Liver (tissue), 9 donors: ENCODE results near the gene EEF1A1. TPM values are rescaled to one million over a fixed set of nuclear protein-coding genes. Genes with fewer than 3 reads are reported as not detected.

Experiments
- DNase-seq: peaks from one replicate; pipeline ENCODE4 v3.0.0-alpha.2; 2017; ENCODE audit warnings: low spot score
- H3K27ac ChIP-seq, 2 donors: one replicate each; pipeline ENCODE4 v1.7.0; 2013; ENCODE audit warnings: inconsistent platforms in 2 of 2, low read length in 2 of 2, control low read depth in 1 of 2, low read depth in 1 of 2, mild to moderate bottlenecking in 1 of 2
- H3K27me3 ChIP-seq, 4 donors: one replicate each; pipeline versions ENCODE4 v1.6.1 to v1.7.0; 2013; ENCODE audit warnings: low read length in 3 of 4, inconsistent platforms in 1 of 4, mild to moderate bottlenecking in 1 of 4, moderate library complexity in 1 of 4; ENCODE audit not compliant: control insufficient read depth in 4 of 4, insufficient read depth in 4 of 4
- H3K36me3 ChIP-seq, 4 donors: one replicate each; pipeline versions ENCODE4 v1.6.1 to v1.7.0; 2013; ENCODE audit warnings: low read length in 3 of 4, mild to moderate bottlenecking in 3 of 4, low read depth in 1 of 4, moderate library complexity in 1 of 4; ENCODE audit not compliant: control insufficient read depth in 4 of 4, insufficient read depth in 3 of 4
- H3K4me1 ChIP-seq, 4 donors: one replicate each; pipeline versions ENCODE4 v1.6.1 to v1.7.0; 2013; ENCODE audit warnings: low read length in 3 of 4, mild to moderate bottlenecking in 3 of 4, moderate library complexity in 1 of 4; ENCODE audit not compliant: control insufficient read depth in 4 of 4, insufficient read depth in 4 of 4
- H3K4me3 ChIP-seq, 3 donors: one replicate each; pipeline versions ENCODE4 v1.6.1 to v1.7.0; 2013; ENCODE audit warnings: low read length in 3 of 3, control low read depth in 1 of 3, low read depth in 1 of 3, mild to moderate bottlenecking in 1 of 3
- H3K9ac ChIP-seq, 2 donors: one replicate each; pipeline ENCODE4 v1.7.0; 2013; ENCODE audit warnings: low read length in 2 of 2, mild to moderate bottlenecking in 2 of 2, moderate library complexity in 2 of 2, control low read depth in 1 of 2, low read depth in 1 of 2
- H3K9me3 ChIP-seq, 4 donors: one replicate each; pipeline versions ENCODE4 v1.6.1 to v1.7.0; 2013; ENCODE audit warnings: low read length in 3 of 4; ENCODE audit not compliant: control insufficient read depth in 4 of 4
- EGR1 ChIP-seq, 2 donors: IDR thresholded peaks; 2 replicates each; pipeline ENCODE4 v1.6.1; 2016 to 2018; ENCODE audit warnings: antibody characterized with exemption in 2 of 2, low read depth in 2 of 2
- FOXA1 ChIP-seq: IDR thresholded peaks from 2 replicates; pipeline ENCODE4 v1.6.1; 2016; ENCODE audit warnings: antibody characterized with exemption
- GABPA ChIP-seq, 2 donors: IDR thresholded peaks in 1 of 2; conservative IDR thresholded peaks in 1 of 2; 2 replicates each; pipeline ENCODE4 v1.6.1; 2016; ENCODE audit warnings: antibody characterized with exemption in 2 of 2, mild to moderate bottlenecking in 1 of 2, moderate library complexity in 1 of 2
- HNF4A ChIP-seq, 2 donors: conservative IDR thresholded peaks; 2 replicates each; pipeline ENCODE4 v1.6.1; 2016; ENCODE audit warnings: antibody characterized with exemption in 2 of 2, mild to moderate bottlenecking in 2 of 2
- HNF4G ChIP-seq: IDR thresholded peaks from 2 replicates; pipeline ENCODE4 v1.6.1; 2016; ENCODE audit warnings: antibody characterized with exemption
- JUND ChIP-seq, 2 donors: IDR thresholded peaks; 2 replicates each; pipeline ENCODE4 v1.6.1; 2016; ENCODE audit warnings: antibody characterized with exemption in 2 of 2
- MAX ChIP-seq: IDR thresholded peaks from 2 replicates; pipeline ENCODE4 v1.6.1; 2016; ENCODE audit warnings: antibody characterized with exemption
- NR2F2 ChIP-seq: IDR thresholded peaks from 2 replicates; pipeline ENCODE4 v1.6.1; 2016; ENCODE audit warnings: antibody characterized with exemption
- RAD21 ChIP-seq, 2 donors: IDR thresholded peaks; 2 replicates each; pipeline ENCODE4 v1.6.1; 2016; ENCODE audit warnings: antibody characterized with exemption in 2 of 2, mild to moderate bottlenecking in 2 of 2
- REST ChIP-seq: IDR thresholded peaks from 2 replicates; pipeline ENCODE4 v1.6.1; 2016; ENCODE audit warnings: antibody characterized with exemption, mild to moderate bottlenecking
- RXRA ChIP-seq, 2 donors: IDR thresholded peaks; 2 replicates each; pipeline ENCODE4 v1.6.1; 2017 to 2018; ENCODE audit warnings: antibody characterized with exemption in 2 of 2, mild to moderate bottlenecking in 1 of 2
- SP1 ChIP-seq: IDR thresholded peaks from 2 replicates; pipeline ENCODE4 v1.6.1; 2018; ENCODE audit warnings: antibody characterized with exemption, mild to moderate bottlenecking
- TAF1 ChIP-seq: conservative IDR thresholded peaks from 2 replicates; pipeline ENCODE4 v1.6.1; 2016; ENCODE audit warnings: antibody characterized with exemption, mild to moderate bottlenecking
- YY1 ChIP-seq: IDR thresholded peaks from 2 replicates; pipeline ENCODE4 v1.6.1; 2016; ENCODE audit warnings: antibody characterized with exemption, mild to moderate bottlenecking
- ZBTB33 ChIP-seq: IDR thresholded peaks from 2 replicates; pipeline ENCODE4 v1.6.1; 2016; ENCODE audit warnings: antibody characterized with exemption
- WGBS: extraction: QIAGEN DNeasy Blood & Tissue Kit; methylation state at CpG from one replicate; pipeline ENCODE4 v1.1.7; 2013; 5-methylcytosine and 5-hydroxymethylcytosine counted together
- polyA plus RNA-seq, 2 donors: library from polyadenylated mRNA; stranded (reverse) in 1 of 2; unstranded in 1 of 2; fragments of 200-250 nt in 1 of 2; fragments of >200 nt in 1 of 2; fragmentation: Nextera tagmentation in 1 of 2; extraction: Ambion mirVana in 1 of 2; gene quantifications; one replicate each; pipeline versions ENCODE4 v1.2.1 to v1.2.3, GENCODE V29; 2013 to 2015
- total RNA-seq, 2 donors: library from RNA; depleted of rRNA; stranded (reverse); fragments of >200 nt; gene quantifications; one replicate each; pipeline ENCODE4 v1.2.3, GENCODE V29; 2014
- TF ChIP-seq, protein P1 (sequence below): fragments of 150-350 bp; IDR thresholded peaks from 2 replicates; pipeline ENCODE4 v1.5.1; 2017; ENCODE audit warnings: improper control_type of control experiment, low read depth, low read length; ENCODE audit not compliant: missing input control
- TF ChIP-seq, protein P2 (sequence below): IDR thresholded peaks from 2 replicates; pipeline ENCODE4 v1.6.1; 2016; ENCODE audit warnings: antibody characterized with exemption
- donor health status: healthy.
- donor health status: healthy.
- donor health status: healthy.
- donor health status: healthy.
- donor health status: healthy.

The EEF1A1 gene
- total and polyA plus RNA-seq, 4 donors: 1,383 to 7,379 (median 3,535) TPM

DNA sequence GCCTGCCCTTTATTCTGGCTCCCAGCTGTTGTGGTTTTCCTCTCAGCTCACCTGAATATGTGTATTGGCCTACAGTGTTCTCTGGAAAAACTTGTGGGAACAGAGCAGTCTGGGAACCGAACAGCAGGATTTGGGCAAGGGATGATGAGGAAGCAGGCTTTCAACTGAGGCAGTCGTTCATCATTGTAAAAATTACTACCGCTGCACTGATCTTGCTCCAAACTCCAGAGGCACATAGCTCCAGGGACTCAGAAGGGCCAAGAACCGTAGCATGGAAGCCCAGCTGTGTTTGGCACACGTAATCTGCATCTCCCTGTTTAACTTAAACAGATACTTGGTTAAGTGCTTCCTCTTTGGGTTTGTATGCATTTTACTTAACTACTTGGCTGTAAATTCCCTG is 48.3 kb upstream of the EEF1A1 start:
- peaks cover 1 to 30% (median 10%) of the 10 kb centered on the region in 4 donors for H3K4me1 ChIP-seq
- no peaks in the 10 kb centered on the region for H3K9me3 ChIP-seq
- H3K27ac ChIP-seq: no peak overlapping the region
- no peaks in the 10 kb centered on the region for H3K27me3 ChIP-seq
- no peaks in the 10 kb centered on the region for H3K36me3 ChIP-seq
- TF ChIP-seq GABPA (IDR thresholded peaks at IDR 0.05 in 1 of 2, conservative IDR thresholded peaks at IDR 0.05 in 1 of 2) (no peak), ZBTB33 (no peak), SP1 (no peak), RAD21 (IDR thresholded peaks at IDR 0.05) (no peak), HNF4G (no peak), REST (no peak), JUND (IDR thresholded peaks at IDR 0.05) (no peak), MAX (no peak), TAF1 (no peak), FOXA1 (no peak), YY1 (no peak)
- TF ChIP-seq, protein P1, sequence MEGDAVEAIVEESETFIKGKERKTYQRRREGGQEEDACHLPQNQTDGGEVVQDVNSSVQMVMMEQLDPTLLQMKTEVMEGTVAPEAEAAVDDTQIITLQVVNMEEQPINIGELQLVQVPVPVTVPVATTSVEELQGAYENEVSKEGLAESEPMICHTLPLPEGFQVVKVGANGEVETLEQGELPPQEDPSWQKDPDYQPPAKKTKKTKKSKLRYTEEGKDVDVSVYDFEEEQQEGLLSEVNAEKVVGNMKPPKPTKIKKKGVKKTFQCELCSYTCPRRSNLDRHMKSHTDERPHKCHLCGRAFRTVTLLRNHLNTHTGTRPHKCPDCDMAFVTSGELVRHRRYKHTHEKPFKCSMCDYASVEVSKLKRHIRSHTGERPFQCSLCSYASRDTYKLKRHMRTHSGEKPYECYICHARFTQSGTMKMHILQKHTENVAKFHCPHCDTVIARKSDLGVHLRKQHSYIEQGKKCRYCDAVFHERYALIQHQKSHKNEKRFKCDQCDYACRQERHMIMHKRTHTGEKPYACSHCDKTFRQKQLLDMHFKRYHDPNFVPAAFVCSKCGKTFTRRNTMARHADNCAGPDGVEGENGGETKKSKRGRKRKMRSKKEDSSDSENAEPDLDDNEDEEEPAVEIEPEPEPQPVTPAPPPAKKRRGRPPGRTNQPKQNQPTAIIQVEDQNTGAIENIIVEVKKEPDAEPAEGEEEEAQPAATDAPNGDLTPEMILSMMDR: no peak
- TF ChIP-seq, protein P2, sequence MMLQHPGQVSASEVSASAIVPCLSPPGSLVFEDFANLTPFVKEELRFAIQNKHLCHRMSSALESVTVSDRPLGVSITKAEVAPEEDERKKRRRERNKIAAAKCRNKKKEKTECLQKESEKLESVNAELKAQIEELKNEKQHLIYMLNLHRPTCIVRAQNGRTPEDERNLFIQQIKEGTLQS: no peak
- DNase-seq: no peak
- WGBS: 80% methylated on average over 5 of the region's 5 CpGs
- H3K4me3 ChIP-seq: no peak overlapping the region
- H3K9ac ChIP-seq: no peak overlapping the region

- Histone ChIP-seq H3K9ac (peak overlapping the region in 1 of 2 donors; percentile 43), H3K36me3 (no peaks in the 10 kb centered on the region), H3K27me3 (no peaks in the 10 kb centered on the region), H3K4me1 (peaks cover 1 to 30% (median 10%) of the 10 kb centered on the region in 4 donors), H3K9me3 (no peaks in the 10 kb centered on the region), H3K27ac (peak overlapping the region; percentile 82 to 85), H3K4me3 (no peak overlapping the region)
- DNase-seq: peak; percentile 65
- WGBS: 20% methylated on average over 8 of the region's 8 CpGs
- TF ChIP-seq NR2F2 (no peak), FOXA1 (no peak), SP1 (peak; percentile 96), RAD21 (IDR thresholded peaks at IDR 0.05) (peak; percentile 41 to 56), HNF4G (peak; percentile 95), MAX (peak; percentile 96), YY1 (peak; percentile 85), GABPA (IDR thresholded peaks at IDR 0.05 in 1 of 2, conservative IDR thresholded peaks at IDR 0.05 in 1 of 2) (peak in 1 of 2 donors; percentile 35), HNF4A (conservative IDR thresholded peaks at IDR 0.05) (peak; percentile 97 to 98), EGR1 (IDR thresholded peaks at IDR 0.05; ENCODE audit: low read depth in 2 of 2) (peak in 1 of 2 donors; percentile 84), RXRA (IDR thresholded peaks at IDR 0.05) (peak; percentile 75 to 76), REST (peak; percentile 91)
- TF ChIP-seq, protein P2: peak; percentile 88
These were observed 46.2 kb upstream of the EEF1A1 start for GRCh38 chr6:73566954-73567591.
